NCI-H345 treated with DMSO at 0.1 percent for 48 hours (cell line): ENCODE results near the gene NME7.
"Not testable (repeated sequence)": the region's sequence is repeated elsewhere in the genome, so short reads cannot be mapped to it uniquely, and the experiment has no call there.

Experiments used
- DNase-seq: peaks from one replicate; lab custom pipeline; 2025; ENCODE audit not compliant: unreplicated experiment; lab: John Stamatoyannopoulos, UW

Gene NME7

DNA sequence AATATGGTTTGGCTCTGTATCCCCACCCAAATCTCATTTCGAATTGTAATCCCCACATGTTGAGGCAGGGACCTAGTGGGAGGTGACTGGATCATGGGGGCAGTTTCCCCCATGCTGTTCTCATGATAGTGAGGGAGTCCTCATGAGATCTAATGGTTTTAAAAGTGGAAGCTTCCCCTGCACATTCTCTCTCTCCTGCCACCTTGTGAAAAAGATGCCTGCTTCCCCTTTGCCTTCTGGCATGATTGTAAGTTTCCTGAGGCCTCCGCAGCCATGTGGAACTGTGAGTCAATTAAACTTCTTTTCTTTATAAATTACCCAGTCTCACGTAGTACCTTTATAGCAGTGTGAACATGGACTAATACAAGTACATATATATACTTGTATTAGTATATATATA lies 25.5 kb downstream of the NME7 start:
- not testable (repeated sequence) for DNase-seq

GRCh38 chr1:169340882-169341281 lies 26.7 kb downstream of the NME7 start:
- no peak for DNase-seq

DNA sequence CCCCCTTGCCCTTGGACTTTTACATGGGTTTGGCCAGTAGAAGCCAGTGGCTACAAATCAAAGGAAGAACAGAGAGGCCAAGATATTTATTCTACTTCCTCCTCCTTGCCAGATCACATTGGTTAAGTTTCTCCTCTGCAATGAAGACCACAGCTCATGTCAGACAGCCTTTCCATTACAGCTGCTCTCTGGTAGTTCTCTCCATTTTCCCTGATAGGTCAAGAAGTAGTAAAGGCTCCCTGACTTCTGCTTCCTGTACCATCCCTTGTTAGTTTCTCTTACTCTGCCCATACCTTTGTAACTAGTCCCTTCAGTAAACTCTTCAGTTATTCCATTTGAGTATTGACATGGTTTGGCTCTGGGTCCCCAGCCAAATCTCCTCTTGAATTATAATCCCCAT lies 27.8 kb downstream of the NME7 start:
- DNase-seq: no peak

DNA sequence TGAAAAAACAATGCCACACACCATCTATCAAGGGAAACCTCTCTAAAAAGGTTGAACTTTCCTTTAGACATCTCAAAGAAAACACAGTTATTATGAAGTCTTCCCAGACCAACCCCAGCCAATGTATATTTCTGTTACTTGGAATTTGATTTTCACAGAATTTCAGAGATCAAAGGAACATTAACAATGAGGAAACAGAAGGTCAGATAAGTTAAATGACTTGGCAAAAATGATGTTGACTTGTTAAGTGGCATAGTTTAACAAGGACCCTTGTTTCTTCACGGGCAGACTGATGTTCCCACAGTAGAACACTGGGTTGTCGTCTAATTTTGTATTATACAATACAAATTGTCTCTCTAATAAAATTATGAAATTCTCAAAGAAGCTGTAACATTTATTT lies 29.0 kb downstream of the NME7 start:
- no peak for DNase-seq

DNA sequence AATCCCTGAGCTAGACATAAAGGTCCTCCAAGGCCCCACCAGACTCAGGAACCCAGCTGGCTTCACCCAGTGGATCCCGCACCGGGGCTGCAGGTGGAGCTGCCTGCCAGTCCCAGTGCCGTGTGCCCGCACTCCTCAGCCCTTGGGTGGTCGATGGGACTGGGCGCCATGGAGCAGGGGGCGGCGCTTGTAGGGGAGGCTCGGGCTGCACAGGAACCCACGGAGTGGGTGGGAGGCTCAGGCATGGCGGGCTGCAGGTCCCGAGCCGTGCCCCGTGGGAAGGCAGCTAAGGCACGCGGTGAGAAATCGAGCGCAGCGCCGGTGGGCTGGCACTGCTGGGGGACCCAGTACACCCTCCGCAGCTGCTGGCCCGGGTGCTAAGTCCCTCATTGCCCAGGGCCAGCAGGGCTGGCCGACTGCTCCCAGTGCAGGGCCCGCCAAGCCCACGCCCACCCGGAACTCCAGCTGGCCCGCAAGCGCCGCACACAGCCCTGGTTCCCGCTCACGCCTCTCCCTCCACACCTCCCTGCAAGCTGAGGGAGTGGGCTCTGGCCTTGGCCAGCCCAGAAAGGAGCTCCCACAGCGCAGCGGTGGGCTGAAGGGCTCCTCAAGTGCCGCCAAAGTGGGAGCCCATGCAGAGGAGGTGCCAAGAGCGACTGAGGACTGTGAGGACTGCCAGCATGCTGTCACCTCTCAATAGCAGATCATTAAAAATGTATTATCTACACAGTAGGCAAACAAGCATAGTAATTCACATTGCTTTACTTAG lies 30.5 kb downstream of the NME7 start:
- DNase-seq: not testable (repeated sequence)

GRCh38 chr1:169334727-169335126 lies 32.9 kb downstream of the NME7 start:
- not testable (repeated sequence) for DNase-seq

DNA sequence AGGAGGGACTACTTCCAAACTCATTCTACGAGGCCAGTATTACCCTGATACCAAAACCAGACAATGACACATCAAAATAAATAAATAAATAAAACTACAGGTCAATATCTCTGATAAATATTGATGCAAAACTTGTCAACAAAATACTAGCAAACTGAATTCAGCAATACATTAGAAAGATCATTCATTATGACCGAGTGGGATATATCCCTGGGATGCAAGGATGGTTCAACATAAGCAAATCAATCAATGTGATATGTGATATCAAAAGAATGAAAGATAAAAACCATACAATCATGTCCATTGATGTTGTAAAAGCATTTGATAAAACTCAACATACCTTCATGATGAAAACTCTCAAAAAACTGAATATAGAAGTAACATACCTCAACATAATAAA lies 36.7 kb downstream of the NME7 start:
- no peak for DNase-seq

- DNase-seq: no peak
Measured at GRCh38 chr1:169329383-169329782, 38.2 kb downstream of the NME7 start.

DNA sequence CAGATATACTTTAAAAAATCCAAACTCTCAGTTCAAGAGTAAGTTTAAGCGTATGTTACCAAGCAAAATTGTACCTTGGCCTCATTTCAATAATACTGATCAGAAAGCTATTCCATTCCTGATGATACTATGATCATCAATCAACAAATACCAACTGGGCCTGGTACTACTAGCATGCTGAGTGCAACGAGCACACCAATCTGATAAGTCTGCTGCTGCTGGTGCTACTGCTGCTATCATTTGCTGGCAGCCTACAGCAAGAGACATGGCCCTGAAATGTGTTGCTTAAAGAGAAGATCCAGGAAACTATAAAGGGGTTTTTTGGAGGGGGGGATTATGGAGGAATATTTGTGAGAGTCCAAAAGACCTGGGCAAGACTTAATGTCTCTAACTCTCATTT lies 39.7 kb downstream of the NME7 start:
- DNase-seq: no peak

- DNase-seq: no peak
Measured at GRCh38 chr1:169326956-169327268, 40.7 kb downstream of the NME7 start.

- DNase-seq: no peak
Measured at GRCh38 chr1:169326261-169326955, 41.2 kb downstream of the NME7 start.

DNA sequence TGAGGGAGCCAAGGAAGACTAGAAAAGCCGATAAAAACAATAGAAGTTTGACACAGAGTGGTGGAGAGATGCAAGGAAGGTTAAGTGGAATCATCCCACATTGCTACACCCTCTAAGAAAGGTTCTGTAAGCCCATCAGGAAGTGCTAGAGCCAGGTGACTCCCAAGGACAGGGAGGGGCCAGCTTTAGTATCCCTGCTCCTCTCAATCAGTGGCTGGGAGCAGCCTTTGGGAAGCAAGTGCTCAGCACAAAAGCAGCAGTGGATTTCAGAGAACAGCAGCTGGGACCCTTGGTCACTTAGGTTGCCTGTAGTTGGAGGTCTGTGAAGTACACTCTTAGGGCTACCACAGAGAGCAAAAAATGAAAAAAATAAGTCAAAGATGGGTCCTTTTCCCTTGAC lies 42.5 kb downstream of the NME7 start:
- DNase-seq: no peak

DNA sequence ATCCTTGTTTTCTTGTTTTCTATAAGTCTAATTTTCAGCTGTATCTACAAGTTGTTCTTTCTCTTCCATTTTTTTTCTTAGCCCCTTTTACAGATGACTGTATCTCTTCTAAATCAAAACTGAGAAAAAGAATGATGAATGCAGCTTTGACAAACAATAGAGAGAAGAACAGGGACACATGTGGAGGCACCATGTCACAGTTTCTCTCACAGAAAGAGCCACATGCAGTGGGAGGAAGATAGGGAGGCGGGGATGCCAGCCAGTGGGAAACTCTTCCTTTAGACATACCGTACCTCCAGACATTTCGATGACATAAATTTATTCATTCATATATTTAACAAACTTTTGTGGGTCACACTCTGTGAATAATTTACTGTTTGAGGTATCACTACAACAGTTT lies 45.5 kb downstream of the NME7 start:
- DNase-seq: no peak

- DNase-seq: no peak
Measured at GRCh38 chr1:169321539-169321938, 46.1 kb downstream of the NME7 start.

GRCh38 chr1:169318536-169319244 lies 48.9 kb downstream of the NME7 start:
- DNase-seq: no peak

DNA sequence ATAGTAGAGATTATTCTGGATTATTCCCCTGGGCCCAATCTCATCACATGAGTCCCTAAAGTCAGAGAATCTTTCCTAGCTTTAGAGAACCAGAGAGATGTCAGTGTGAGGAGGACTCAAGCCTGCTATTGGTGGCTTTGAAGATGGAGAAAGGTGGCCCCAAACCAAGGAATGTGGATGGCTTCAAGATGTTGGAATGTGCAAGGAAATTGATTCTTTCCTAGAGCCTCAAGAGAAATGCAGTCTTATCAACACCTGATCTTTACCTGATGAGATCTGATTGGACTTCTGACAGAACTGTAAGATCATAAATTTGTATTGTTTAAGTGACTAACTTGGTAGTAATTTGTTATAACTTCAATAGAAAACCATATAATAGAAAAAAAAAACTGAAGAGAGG lies 51.0 kb downstream of the NME7 start:
- no peak for DNase-seq

GRCh38 chr1:169312084-169312954 lies 55.3 kb downstream of the NME7 start:
- no peak for DNase-seq

GRCh38 chr1:169309178-169310166 lies 58.1 kb downstream of the NME7 start:
- no peak for DNase-seq

GRCh38 chr1:169308313-169309039 lies 59.1 kb downstream of the NME7 start:
- no peak for DNase-seq
